Stimulated activated CD8-positive, alpha-beta memory T cell treated with anti-CD3 and anti-CD28 coated beads, Interleukin-2, amount 100 ng/mL, for 48 hours (primary cell): ENCODE data around the gene CCDC107.

Experiments used
- DNase-seq, 2 donors: peaks; one replicate each; pipeline ENCODE4 v3.0.0-alpha.2; 2020; ENCODE audit warnings: low read depth in 2 of 2

CCDC107 gene

DNA sequence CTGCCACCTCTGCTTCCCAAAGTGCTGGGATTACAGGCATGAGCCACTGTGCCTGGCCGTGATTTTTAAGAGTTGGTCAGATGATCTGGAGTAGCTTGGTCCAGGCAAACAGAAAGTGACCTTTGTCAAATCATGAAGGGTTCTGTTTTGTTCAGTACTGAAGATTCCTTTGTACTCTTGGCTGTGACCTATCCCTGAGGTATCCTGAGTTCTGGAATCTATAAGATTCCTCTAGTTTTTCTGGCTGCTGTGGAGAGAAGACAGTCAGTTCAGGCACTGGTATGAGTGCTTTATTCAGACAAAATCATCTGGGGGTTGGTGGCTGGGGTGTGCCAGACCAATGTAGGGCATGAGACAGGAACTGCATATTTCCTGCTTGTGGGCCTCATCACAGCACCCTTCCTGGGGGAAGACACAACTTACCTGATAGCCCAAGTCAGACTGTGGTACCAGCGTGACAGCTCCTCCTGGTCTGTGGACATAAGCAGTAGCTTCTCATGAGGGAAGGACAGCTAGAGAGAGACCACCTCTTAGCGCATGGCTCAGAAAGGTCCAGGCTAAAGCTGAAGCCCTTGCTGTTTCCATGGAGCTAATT lies 3.8 kb downstream of the CCDC107 start:
- DNase-seq, result no peak

DNA sequence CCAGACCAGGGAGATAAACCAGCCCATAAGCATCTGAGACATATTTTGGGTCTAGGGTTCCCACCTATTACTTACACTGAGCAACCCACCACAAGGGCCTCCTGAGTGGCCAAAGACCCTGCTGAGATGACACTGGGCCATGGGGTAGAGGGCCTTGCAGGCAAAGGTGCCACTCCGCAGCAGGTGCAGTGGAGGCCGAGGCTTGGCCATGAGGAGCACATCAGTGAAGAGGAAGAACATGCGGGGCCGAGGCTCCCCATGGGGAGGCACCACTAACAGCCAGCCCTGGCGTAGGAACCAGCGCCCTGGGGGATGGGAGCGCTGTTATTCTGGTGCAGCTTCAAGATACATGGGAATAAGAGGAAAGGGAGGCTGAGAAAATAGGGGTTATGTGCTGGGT lies 4.3 kb downstream of the CCDC107 start:
- no peak for DNase-seq

DNA sequence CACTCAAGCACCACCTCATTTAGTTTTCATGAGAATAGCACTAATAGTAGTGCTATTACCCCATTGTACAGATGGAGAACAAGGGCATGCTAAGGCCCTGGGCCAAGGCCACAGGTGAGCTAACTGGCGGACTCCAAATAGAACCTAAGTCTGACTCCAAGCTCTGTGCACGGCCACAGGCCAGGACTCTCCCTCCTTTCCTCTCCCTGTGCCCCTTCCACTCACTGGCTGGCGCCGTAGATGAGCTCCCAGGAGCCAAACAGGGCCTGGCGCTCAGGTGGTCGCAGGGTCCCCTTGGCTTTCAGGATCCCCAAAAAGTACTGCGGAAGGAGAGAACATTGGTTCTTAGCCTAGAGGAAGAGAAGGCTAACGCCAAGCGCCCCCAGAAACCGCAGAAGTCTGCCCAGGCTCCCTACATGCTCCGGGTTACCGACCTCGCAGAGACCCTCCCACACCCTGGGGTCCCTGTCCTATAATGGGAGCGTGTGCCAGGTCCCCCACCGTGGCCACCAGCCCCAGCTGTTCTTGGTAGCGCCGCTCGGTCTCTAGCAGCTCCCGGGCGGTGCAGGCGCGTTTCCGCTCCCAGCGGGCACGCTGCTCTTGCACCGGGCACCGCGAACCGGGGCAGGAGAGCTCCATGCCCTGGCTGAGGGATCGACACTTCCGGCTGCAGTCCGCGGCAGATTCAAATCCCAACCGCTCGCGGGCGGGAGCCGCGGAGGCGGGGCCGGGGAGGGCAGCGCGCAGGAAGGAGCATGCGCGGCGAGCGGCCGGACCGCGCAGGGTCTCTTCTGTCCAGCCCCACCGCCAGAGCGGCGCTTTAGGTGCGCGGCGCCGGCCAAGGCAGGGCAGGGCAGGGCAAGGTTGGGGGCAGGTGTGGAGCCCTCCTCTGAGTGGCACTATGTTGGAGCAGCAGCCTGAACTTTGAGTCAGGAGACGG lies 6.7 kb downstream of the CCDC107 start, which contains the start of gene ARHGEF39:
TSS of gene ARHGEF39 (minus strand) at position 665 of the 940 bp plus-strand sequence. CDS start at position 639, 26 bp downstream.
- DNase-seq, result peak; percentile 71 to 74

DNA sequence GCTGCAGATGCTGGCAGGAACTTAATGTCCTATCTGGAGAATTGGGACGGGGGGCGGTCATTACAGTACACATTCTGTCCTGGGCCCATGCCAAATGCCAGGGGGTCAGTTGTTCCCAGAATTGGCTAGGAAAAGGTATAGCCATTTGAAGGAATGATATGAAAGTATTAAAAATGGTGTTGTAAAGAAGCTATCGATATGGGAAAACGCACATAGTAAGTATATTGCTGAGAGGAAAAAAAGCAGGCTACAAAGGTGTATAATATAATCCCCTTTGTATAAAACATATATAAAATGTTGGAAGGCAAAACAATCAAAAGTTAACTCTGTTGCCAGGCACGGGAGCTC lies 7.4 kb downstream of the CCDC107 start:
- no peak for DNase-seq

DNA sequence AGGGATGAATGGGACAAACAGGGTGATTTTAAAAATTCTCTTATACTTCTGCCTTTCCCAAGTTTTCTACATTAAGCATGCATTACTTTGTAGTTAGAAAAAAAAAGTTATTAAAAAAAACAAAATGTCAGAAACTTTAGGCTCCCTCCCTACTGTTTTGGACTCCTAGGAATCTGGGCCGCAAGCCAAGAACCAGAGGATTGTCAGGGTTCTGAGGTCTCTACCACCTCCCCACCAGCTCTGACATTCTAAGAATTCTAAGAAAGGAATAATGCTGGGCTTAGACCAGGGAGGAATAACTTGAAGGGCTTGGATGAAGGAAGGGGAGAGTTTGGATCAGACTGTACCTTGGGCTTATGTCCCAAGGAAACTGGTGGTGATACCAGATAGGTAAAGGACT lies 8.0 kb downstream of the CCDC107 start:
- no peak for DNase-seq

DNA sequence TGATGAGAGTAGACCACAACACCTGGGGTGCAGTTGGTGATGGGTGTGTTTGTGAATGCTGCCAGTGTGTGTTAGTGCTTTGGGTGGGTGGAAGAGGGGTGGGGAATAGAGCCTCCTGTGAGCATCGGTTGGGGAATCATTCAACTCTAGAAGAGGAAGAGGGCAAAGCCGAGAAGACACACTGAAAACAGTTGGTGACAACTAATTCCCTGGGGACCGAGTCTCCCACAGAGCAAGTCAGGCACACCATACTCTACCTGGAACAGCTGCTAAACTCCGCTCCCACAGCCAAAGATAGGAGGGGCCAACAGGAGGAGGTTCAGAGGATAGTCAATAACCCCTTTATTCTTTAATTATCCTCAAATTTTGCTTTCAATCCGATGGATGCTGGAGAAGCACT lies 8.5 kb downstream of the CCDC107 start:
- no peak for DNase-seq

DNA sequence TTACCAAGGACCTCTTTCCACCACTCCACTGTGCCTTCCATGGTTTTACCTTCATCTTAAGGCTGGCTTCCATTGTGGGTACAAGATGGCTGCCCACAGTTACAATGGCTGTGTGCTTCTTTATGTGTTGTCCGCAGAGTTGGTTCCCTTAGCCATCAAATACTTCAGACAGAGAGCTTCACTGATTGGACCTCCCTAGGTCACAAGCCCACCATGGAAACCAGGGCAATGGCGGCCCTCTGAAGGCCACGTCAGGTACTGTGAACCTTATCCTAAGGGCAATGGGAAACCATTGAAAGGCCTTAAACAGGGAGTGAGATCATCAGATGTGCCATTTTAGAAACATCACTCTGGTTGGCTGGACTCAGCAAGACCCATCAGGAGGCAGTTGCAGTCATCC lies 9.8 kb downstream of the CCDC107 start:
- DNase-seq, result no peak

DNA sequence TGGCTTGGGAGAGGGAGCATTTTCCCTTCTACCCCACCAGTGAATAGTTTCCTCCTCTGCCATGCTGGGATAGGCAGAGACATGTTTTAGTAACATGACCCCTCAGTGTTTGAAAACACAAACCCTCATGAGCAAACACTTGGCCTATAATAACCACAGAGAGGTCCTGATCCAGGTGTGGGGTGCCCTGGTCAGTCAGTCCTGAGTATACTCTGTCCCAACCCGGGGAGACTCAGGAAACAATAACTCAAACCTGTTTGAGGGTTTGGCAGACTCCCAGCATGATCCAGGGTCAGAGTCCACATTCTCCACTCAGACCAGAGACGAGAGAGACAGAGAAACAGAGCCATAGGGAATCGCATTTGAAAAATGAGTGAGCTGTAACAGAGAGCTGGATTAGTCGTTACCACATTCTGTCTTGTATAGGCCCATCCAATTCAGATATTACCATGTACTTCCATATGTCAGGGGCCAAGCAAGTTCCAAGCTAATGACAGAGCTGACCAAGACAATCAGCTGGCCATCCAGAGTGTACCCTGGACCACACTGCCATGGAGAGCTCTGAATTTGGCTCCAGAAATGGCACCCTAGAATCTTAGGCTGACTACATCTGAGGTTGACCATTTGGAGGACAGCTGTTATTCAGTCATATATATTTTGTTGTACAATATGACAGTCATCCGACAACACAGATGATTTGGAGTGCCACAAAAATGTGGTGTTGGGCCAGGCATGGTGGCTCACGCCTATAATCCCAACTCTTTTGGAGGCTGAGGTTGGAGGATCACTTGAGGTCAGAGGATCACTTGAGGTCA lies 11.4 kb downstream of the CCDC107 start:
- DNase-seq, result no peak

DNA sequence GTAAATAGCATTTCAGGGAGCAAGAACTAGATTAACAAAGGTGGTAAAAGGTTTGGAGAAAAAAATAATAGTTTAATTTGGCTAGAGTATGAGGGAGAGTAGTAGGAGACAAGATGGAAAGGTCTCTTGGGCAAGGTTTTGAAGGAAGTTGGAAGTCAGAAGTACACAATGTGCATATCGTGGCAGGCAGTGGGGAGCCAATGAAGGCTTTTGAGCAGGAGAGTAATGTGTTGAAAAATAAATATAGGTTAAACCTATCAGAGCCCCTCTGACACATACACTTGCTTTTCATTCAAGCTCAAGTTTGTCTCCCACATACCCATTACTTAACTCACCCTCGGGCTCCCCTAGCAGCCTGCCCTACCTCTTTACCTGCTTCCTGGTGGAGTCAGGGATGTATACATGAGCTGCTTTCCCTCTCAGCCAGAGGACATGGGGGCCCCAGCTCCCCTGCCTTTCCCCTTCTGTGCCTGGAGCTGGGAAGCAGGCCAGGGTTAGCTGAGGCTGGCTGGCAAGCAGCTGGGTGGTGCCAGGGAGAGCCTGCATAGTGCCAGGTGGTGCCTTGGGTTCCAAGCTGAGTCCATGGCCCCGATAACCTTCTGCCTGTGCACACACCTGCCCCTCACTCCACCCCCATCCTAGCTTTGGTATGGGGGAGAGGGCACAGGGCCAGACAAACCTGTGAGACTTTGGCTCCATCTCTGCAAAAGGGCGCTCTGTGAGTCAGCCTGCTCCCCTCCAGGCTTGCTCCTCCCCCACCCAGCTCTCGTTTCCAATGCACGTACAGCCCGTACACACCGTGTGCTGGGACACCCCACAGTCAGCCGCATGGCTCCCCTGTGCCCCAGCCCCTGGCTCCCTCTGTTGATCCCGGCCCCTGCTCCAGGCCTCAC lies 15.3 kb downstream of the CCDC107 start, which contains the start of gene CA9:
TSS of gene CA9 (plus strand) at position 797 of the 893 bp plus-strand sequence. CDS start at position 829, 32 bp downstream.
- DNase-seq, result no peak

DNA sequence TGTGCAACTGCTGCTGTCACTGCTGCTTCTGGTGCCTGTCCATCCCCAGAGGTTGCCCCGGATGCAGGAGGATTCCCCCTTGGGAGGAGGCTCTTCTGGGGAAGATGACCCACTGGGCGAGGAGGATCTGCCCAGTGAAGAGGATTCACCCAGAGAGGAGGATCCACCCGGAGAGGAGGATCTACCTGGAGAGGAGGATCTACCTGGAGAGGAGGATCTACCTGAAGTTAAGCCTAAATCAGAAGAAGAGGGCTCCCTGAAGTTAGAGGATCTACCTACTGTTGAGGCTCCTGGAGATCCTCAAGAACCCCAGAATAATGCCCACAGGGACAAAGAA lies 15.9 kb downstream of the CCDC107 start:
- DNase-seq, result no peak

DNA sequence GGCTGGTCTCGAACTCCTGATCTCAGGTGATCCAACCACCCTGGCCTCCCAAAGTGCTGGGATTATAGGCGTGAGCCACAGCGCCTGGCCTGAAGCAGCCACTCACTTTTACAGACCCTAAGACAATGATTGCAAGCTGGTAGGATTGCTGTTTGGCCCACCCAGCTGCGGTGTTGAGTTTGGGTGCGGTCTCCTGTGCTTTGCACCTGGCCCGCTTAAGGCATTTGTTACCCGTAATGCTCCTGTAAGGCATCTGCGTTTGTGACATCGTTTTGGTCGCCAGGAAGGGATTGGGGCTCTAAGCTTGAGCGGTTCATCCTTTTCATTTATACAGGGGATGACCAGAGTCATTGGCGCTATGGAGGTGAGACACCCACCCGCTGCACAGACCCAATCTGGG lies 17.1 kb downstream of the CCDC107 start:
- no peak for DNase-seq

DNA sequence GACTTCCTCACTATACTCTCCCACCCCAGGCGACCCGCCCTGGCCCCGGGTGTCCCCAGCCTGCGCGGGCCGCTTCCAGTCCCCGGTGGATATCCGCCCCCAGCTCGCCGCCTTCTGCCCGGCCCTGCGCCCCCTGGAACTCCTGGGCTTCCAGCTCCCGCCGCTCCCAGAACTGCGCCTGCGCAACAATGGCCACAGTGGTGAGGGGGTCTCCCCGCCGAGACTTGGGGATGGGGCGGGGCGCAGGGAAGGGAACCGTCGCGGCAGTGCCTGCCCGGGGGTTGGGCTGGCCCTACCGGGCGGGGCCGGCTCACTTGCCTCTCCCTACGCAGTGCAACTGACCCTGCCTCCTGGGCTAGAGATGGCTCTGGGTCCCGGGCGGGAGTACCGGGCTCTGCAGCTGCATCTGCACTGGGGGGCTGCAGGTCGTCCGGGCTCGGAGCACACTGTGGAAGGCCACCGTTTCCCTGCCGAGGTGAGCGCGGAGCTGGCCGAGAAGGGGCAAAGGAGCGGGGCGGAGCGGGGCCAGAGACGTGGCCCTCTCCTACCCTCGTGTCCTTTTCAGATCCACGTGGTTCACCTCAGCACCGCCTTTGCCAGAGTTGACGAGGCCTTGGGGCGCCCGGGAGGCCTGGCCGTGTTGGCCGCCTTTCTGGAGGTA lies 17.8 kb downstream of the CCDC107 start:
- DNase-seq, result no peak

DNA sequence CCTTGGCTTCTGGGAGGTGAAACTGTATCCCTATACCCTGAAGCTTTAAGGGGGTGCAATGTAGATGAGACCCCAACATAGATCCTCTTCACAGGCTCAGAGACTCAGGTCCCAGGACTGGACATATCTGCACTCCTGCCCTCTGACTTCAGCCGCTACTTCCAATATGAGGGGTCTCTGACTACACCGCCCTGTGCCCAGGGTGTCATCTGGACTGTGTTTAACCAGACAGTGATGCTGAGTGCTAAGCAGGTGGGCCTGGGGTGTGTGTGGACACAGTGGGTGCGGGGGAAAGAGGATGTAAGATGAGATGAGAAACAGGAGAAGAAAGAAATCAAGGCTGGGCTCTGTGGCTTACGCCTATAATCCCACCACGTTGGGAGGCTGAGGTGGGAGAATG lies 21.0 kb downstream of the CCDC107 start:
- no peak for DNase-seq

DNA sequence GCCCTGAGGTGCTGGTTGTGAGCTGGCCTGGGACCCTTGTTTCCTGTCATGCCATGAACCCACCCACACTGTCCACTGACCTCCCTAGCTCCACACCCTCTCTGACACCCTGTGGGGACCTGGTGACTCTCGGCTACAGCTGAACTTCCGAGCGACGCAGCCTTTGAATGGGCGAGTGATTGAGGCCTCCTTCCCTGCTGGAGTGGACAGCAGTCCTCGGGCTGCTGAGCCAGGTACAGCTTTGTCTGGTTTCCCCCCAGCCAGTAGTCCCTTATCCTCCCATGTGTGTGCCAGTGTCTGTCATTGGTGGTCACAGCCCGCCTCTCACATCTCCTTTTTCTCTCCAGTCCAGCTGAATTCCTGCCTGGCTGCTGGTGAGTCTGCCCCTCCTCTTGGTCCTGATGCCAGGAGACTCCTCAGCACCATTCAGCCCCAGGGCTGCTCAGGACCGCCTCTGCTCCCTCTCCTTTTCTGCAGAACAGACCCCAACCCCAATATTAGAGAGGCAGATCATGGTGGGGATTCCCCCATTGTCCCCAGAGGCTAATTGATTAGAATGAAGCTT lies 21.8 kb downstream of the CCDC107 start:
- DNase-seq, result no peak

DNA sequence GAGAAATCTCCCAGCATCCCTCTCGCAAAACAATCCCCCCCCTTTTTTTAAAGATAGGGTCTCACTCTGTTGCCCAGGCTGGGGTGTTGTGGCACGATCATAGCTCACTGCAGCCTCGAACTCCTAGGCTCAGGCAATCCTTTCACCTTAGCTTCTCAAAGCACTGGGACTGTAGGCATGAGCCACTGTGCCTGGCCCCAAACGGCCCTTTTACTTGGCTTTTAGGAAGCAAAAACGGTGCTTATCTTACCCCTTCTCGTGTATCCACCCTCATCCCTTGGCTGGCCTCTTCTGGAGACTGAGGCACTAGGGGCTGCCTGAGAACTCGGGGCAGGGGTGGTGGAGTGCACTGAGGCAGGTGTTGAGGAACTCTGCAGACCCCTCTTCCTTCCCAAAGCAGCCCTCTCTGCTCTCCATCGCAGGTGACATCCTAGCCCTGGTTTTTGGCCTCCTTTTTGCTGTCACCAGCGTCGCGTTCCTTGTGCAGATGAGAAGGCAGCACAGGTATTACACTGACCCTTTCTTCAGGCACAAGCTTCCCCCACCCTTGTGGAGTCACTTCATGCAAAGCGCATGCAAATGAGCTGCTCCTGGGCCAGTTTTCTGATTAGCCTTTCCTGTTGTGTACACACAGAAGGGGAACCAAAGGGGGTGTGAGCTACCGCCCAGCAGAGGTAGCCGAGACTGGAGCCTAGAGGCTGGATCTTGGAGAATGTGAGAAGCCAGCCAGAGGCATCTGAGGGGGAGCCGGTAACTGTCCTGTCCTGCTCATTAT lies 22.4 kb downstream of the CCDC107 start:
- DNase-seq, result no peak

DNA sequence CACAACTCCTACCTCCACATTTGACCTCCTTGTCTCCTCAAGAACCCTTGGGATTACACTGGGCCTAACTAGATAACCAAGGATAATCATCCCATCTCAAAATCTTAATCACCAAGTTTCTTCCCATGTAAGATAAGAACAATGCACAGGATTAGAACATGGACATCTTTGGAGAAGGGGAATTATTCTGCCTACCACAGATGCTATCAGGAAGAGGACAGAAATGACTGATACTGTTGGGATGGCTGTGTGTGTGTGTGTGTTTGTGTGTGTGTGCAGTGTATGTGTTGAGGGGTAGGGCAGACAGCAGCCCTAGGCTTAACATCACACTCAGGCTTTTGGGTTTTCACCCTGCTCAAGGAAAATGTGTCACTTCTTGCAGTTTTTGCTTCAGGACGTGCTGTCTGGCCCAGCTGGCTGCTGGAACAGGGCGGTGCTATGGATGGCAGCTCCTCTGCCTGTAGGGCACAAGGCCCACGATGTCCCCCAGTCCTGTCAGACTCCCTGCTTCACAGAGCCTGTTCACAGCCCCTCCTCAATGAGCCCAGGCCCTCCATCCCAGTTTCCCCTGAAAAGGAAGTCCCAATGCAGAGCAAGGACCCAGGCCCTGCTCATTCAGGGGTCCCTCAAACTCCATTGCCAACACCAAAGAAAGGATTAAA lies 23.4 kb downstream of the CCDC107 start:
- DNase-seq, result no peak

DNA sequence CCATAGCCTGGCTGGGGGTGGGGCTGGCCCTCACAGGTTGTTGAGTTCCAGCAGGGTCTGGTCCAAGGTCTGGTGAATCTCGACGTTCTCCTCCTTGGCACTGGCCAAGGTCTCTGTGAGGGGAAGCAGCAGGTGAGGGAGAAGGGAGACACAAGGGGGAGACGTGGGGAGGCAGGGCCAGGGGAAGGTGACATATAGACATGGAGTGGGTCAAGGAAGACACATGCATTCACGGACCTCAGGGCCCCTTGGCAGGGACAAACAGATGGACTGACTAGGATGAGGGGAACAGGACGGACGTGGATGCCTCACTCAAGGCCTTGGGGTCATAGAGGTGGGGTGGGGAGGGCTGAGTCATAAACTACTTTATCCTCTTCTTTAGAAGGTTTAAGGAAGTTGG lies 24.0 kb downstream of the CCDC107 start:
- DNase-seq, result no peak

DNA sequence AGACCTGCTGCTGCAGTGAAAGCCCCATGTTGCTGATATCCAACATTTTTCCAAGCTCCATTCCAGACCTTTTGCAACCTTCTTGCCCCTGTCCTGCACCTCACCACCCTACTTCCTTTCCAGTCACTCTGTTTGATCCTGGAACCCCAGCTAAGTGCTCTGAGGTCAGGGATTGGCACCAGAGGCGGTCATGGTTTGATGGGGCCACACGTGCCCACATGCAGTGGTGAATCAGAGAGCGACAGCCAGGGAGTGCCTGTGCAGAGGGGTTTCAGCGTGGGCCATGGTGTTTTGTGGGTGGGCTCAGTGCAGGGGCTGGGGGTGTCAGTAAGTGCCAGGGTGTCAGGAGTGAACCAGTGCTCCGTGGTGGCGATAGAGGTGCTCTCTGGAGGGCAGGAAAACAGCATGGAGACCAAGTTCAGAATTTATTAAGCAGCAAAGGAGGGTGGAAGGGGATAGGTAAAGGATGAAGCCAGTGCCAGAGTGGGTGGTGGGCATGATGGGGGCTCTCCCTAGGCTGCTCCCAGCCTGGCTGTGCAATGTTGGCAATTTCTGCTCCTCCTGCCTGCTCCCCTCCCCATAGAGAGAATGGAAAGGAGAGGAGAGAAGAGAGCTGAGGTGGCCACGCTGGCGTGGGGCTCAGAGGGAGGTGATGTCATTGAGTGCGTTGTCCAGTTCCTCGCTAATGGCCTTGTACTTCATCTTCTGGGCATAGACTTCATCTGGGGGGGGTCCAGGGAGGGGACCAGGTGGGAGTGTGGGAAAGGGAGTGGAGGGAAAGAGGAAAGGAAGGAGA lies 24.6 kb downstream of the CCDC107 start:
- DNase-seq, result no peak
